Measurements from ENCODE around the gene TBC1D22B. TPM values are rescaled to one million over a fixed set of nuclear protein-coding genes. Genes with fewer than 3 reads are reported as not detected.

The TBC1D22B gene
- total and polyA plus RNA-seq, 2 of the 13 experiments (the other 11 are each of a cell fraction or from before 2014, with no cell fraction given) = 9.7 to 12.9 TPM

DNA sequence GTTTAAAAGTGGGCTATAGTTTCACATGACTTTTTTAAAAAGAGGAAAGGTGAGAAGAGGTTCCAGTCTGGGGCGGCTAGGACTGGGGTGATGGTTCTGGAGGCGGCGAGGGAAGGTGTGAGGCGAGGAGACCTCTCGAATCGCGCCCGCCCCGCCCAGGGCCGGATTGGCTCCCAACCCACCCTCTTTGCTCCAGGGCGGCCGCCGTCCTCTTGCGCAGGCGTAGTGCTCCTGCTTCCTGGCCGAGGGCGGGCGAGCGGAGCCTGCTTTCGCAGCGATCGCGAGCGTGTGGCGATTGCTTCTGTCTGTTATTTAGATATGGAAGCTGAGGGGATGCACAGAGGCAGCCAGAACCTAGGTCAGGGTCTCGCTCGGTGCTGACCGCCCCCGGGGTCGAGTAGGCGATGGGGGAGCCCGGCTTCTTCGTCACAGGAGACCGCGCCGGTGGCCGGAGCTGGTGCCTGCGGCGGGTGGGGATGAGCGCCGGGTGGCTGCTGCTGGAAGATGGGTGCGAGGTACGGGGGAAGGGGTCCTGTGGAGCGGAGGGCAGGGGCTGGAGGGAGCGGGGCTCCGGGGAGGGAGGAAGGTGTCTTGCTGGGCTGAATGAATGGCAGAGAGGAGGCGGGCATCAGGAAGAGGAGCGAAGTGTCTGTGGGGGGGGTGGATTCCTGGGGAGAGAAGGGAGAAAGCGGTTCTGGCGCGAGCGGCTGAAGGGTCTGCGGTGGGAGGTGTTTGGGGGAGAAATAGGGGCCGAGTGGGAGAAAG, 96.4 kb downstream of the TBC1D22B start, which contains the start of gene RNF8 (continued):
- TF ChIP-seq CREM (IDR thresholded peaks at IDR 0.05) (no peak), CREM (CRISPR knock-in tag; IDR thresholded peaks at IDR 0.05) (no peak), PLRG1 (conservative IDR thresholded peaks at IDR 0.05) (no peak), NFIC (IDR thresholded peaks at IDR 0.05; ENCODE audit: low read length) (no peak), TBL1XR1 (IDR thresholded peaks at IDR 0.05; ENCODE audit: borderline replicate concordance, low read length, partially characterized antibody) (no peak), DMTF1 (CRISPR knock-in tag; IDR thresholded peaks at IDR 0.05) (0 out of 2 replicates have a peak, but pooled peaks have one; percentile 65), ZNF451 (CRISPR knock-in tag; IDR thresholded peaks at IDR 0.05) (0 out of 2 replicates have a peak, but pooled peaks have one; percentile 17), PAX8 (CRISPR knock-in tag; IDR thresholded peaks at IDR 0.05; ENCODE audit: borderline replicate concordance) (no peak; the same call in 1 of the 2 replicates), ZNF24 (IDR thresholded peaks at IDR 0.05) (no peak), REPIN1 (CRISPR knock-in tag; IDR thresholded peaks at IDR 0.05; ENCODE audit: borderline replicate concordance, low read depth) (peak; percentile 52; the same call in 1 of the 2 replicates), ZNF326 (CRISPR knock-in tag; IDR thresholded peaks at IDR 0.05; ENCODE audit: borderline replicate concordance) (no peak), PAF1 (CRISPR knock-in tag; IDR thresholded peaks at IDR 0.05) (no peak), ZNF570 (CRISPR knock-in tag; IDR thresholded peaks at IDR 0.05; ENCODE audit: borderline replicate concordance) (no peak), ZNF317 (CRISPR knock-in tag; IDR thresholded peaks at IDR 0.05) (peak; percentile 65; the same call in 1 of the 2 replicates), SMYD3 (CRISPR knock-in tag; IDR thresholded peaks at IDR 0.05) (no peak)
- TF ChIP-seq, protein P1, sequence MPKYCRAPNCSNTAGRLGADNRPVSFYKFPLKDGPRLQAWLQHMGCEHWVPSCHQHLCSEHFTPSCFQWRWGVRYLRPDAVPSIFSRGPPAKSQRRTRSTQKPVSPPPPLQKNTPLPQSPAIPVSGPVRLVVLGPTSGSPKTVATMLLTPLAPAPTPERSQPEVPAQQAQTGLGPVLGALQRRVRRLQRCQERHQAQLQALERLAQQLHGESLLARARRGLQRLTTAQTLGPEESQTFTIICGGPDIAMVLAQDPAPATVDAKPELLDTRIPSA (CRISPR knock-in tag; IDR thresholded peaks at IDR 0.05; ENCODE audit: borderline replicate concordance) = no peak
- TF ChIP-seq, protein P2, sequence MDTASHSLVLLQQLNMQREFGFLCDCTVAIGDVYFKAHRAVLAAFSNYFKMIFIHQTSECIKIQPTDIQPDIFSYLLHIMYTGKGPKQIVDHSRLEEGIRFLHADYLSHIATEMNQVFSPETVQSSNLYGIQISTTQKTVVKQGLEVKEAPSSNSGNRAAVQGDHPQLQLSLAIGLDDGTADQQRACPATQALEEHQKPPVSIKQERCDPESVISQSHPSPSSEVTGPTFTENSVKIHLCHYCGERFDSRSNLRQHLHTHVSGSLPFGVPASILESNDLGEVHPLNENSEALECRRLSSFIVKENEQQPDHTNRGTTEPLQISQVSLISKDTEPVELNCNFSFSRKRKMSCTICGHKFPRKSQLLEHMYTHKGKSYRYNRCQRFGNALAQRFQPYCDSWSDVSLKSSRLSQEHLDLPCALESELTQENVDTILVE (CRISPR knock-in tag; IDR thresholded peaks at IDR 0.05) = 0 out of 2 replicates have a peak, but pooled peaks have one; percentile 18
- TF ChIP-seq, protein P3, sequence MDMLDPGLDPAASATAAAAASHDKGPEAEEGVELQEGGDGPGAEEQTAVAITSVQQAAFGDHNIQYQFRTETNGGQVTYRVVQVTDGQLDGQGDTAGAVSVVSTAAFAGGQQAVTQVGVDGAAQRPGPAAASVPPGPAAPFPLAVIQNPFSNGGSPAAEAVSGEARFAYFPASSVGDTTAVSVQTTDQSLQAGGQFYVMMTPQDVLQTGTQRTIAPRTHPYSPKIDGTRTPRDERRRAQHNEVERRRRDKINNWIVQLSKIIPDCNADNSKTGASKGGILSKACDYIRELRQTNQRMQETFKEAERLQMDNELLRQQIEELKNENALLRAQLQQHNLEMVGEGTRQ (IDR thresholded peaks at IDR 0.05; ENCODE audit: low read depth, low read length) = no peak
- TF ChIP-seq, protein P3 (CRISPR knock-in tag; IDR thresholded peaks at IDR 0.05; ENCODE audit: borderline replicate concordance) = no peak
- TF ChIP-seq, protein P4, sequence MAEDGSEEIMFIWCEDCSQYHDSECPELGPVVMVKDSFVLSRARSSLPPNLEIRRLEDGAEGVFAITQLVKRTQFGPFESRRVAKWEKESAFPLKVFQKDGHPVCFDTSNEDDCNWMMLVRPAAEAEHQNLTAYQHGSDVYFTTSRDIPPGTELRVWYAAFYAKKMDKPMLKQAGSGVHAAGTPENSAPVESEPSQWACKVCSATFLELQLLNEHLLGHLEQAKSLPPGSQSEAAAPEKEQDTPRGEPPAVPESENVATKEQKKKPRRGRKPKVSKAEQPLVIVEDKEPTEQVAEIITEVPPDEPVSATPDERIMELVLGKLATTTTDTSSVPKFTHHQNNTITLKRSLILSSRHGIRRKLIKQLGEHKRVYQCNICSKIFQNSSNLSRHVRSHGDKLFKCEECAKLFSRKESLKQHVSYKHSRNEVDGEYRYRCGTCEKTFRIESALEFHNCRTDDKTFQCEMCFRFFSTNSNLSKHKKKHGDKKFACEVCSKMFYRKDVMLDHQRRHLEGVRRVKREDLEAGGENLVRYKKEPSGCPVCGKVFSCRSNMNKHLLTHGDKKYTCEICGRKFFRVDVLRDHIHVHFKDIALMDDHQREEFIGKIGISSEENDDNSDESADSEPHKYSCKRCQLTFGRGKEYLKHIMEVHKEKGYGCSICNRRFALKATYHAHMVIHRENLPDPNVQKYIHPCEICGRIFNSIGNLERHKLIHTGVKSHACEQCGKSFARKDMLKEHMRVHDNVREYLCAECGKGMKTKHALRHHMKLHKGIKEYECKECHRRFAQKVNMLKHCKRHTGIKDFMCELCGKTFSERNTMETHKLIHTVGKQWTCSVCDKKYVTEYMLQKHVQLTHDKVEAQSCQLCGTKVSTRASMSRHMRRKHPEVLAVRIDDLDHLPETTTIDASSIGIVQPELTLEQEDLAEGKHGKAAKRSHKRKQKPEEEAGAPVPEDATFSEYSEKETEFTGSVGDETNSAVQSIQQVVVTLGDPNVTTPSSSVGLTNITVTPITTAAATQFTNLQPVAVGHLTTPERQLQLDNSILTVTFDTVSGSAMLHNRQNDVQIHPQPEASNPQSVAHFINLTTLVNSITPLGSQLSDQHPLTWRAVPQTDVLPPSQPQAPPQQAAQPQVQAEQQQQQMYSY (CRISPR knock-in tag; IDR thresholded peaks at IDR 0.05) = peak; percentile 45; the same call in 1 of the 2 replicates

Data from HepG2 (cell line).